Germinal center (tissue), 1 donor: ENCODE measurements around the gene UQCRHL.
"Not testable (repeated sequence)": the region's sequence is repeated elsewhere in the genome, so short reads cannot be mapped to it uniquely, and the experiment has no call there.

Experiments
- DNase-seq: peaks from one replicate; pipeline ENCODE4 v3.0.0; 2012; ENCODE audit warnings: mixed read lengths, low spot score

Gene UQCRHL

GRCh38 chr1:15835205-15835740 lies 27.8 kb upstream of the UQCRHL start:
- peak; percentile 31 for DNase-seq

- DNase-seq, result peak; percentile 83
These were observed 27.2 kb upstream of the UQCRHL start for GRCh38 chr1:15834406-15835204.

GRCh38 chr1:15833842-15834405 lies 26.5 kb upstream of the UQCRHL start:
- DNase-seq, result no peak

GRCh38 chr1:15833069-15833679 lies 25.7 kb upstream of the UQCRHL start:
- DNase-seq, result no peak

- DNase-seq, result no peak
These were observed 22.8 kb upstream of the UQCRHL start for GRCh38 chr1:15830258-15830657.

- DNase-seq, result not testable (repeated sequence)
These were observed 21.5 kb upstream of the UQCRHL start for GRCh38 chr1:15828931-15829330.

GRCh38 chr1:15827567-15827966 lies 20.1 kb upstream of the UQCRHL start:
- DNase-seq, result not testable (repeated sequence)

GRCh38 chr1:15826810-15827507 lies 19.5 kb upstream of the UQCRHL start:
- DNase-seq, result no peak

- DNase-seq, result no peak
These were observed 18.4 kb upstream of the UQCRHL start for GRCh38 chr1:15825800-15826199.

- no peak for DNase-seq
These were observed 13.0 kb upstream of the UQCRHL start for GRCh38 chr1:15820478-15820877.

GRCh38 chr1:15816674-15817073 lies 9.2 kb upstream of the UQCRHL start:
- no peak for DNase-seq

GRCh38 chr1:15810073-15810472 lies 2.6 kb upstream of the UQCRHL start:
- no peak for DNase-seq

- no peak for DNase-seq
These were observed 1.5 kb upstream of the UQCRHL start for GRCh38 chr1:15808955-15809354.

GRCh38 chr1:15807121-15807520 lies 328 bp downstream of the UQCRHL start:
- no peak for DNase-seq

GRCh38 chr1:15804060-15804459 lies 3.4 kb downstream of the UQCRHL start:
- no peak for DNase-seq

GRCh38 chr1:15803380-15803779 lies 4.1 kb downstream of the UQCRHL start:
- DNase-seq, result peak; percentile 58

- no peak for DNase-seq
These were observed 5.0 kb downstream of the UQCRHL start for GRCh38 chr1:15802234-15802965.

- DNase-seq, result no peak
These were observed 7.3 kb downstream of the UQCRHL start for GRCh38 chr1:15799928-15800835.

- DNase-seq, result no peak
These were observed 8.2 kb downstream of the UQCRHL start for GRCh38 chr1:15799004-15799867.
